HEK293 (cell line): Measurements from ENCODE around the gene CYP24A1.

ENCODE experiments used
- CTCF ChIA-PET: fragments of 350-600 bp; formaldehyde crosslinking; extraction: SDS; loops from one replicate; lab custom pipeline; 2021; ENCODE audit warnings: antibody characterized with exemption; lab: Yijun Ruan, JAX
- POLR2A ChIA-PET: fragments of 300-600 bp; formaldehyde crosslinking; extraction: SDS; loops from one replicate; lab custom pipeline; 2020; ENCODE audit warnings: antibody characterized with exemption, inconsistent platforms; lab: Yijun Ruan, JAX
- H3K27ac ChIP-seq: fragments of 200-500 bp; sonication (Bioruptor generic); 2 replicates; pipeline ENCODE4 v1.5.1; 2014; ENCODE audit warnings: low read depth, low read length, control low read depth, inconsistent platforms; ENCODE audit errors: extremely low read depth
- H3K36me3 ChIP-seq, 2 experiments: fragments of 200-500 bp in 1 of 2; sonication (Bioruptor generic) in 1 of 2; 1 replicate in 1 of 2; 2 replicates in 1 of 2; pipeline ENCODE4 v1.5.1; 2014 to 2017; ENCODE audit warnings: inconsistent platforms in 2 of 2, low read length in 2 of 2; ENCODE audit not compliant: control insufficient read depth in 2 of 2, insufficient read depth in 1 of 2
- H3K4me1 ChIP-seq: fragments of 200-500 bp; sonication (Bioruptor generic); 2 replicates; pipeline ENCODE4 v1.5.1; 2014; ENCODE audit warnings: mild to moderate bottlenecking, low read length, inconsistent platforms; ENCODE audit not compliant: control insufficient read depth, insufficient read depth
- H3K4me3 ChIP-seq: 2 replicates; pipeline ENCODE4 v1.5.1; 2011; ENCODE audit warnings: low read depth, mild to moderate bottlenecking, control low read depth, low read length, moderate library complexity
- H3K9me3 ChIP-seq: fragments of 200-500 bp; sonication (Bioruptor generic); 2 replicates; pipeline ENCODE4 v1.5.1; 2014; ENCODE audit warnings: low read depth, low read length, inconsistent platforms; ENCODE audit not compliant: control insufficient read depth, insufficient read depth
- GLI4 ChIP-seq: fragments of 450-650 bp; formaldehyde crosslinking; IDR thresholded peaks from 2 replicates; pipeline ENCODE4 v1.5.1; 2016; ENCODE audit warnings: missing biosample characterization, missing genetic modification characterization
- TCF7L2 ChIP-seq: IDR thresholded peaks from 2 replicates; pipeline ENCODE4 v1.6.1; 2011; ENCODE audit warnings: low read depth, mild to moderate bottlenecking, inconsistent platforms, low read length, moderate library complexity, borderline replicate concordance
- ZBTB1 ChIP-seq: fragments of 450-650 bp; formaldehyde crosslinking; IDR thresholded peaks from 2 replicates; pipeline ENCODE4 v1.5.1; 2016; ENCODE audit warnings: missing biosample characterization, missing genetic modification characterization
- ZFHX2 ChIP-seq: fragments of 450-650 bp; formaldehyde crosslinking; conservative IDR thresholded peaks from 2 replicates; pipeline ENCODE4 v1.5.1; 2016; ENCODE audit warnings: missing biosample characterization, missing genetic modification characterization
- ZNF16 ChIP-seq: fragments of 450-650 bp; formaldehyde crosslinking; IDR thresholded peaks from 2 replicates; pipeline ENCODE4 v1.5.1; 2016; ENCODE audit warnings: low read depth, missing biosample characterization, missing genetic modification characterization
- ZNF174 ChIP-seq: fragments of 450-650 bp; formaldehyde crosslinking; IDR thresholded peaks from 2 replicates; pipeline ENCODE4 v1.5.0; 2017; ENCODE audit warnings: missing biosample characterization, mild to moderate bottlenecking, missing genetic modification characterization
- ZNF501 ChIP-seq: fragments of 450-650 bp; formaldehyde crosslinking; IDR thresholded peaks from 2 replicates; pipeline ENCODE4 v1.5.1; 2016; ENCODE audit warnings: missing biosample characterization, missing genetic modification characterization
- ZNF776 ChIP-seq: fragments of 450-650 bp; formaldehyde crosslinking; IDR thresholded peaks from 2 replicates; pipeline ENCODE4 v1.5.0; 2017; ENCODE audit warnings: missing biosample characterization, missing genetic modification characterization, borderline replicate concordance
- ZNF777 ChIP-seq: fragments of 450-650 bp; formaldehyde crosslinking; IDR thresholded peaks from 2 replicates; pipeline ENCODE4 v1.5.1; 2017; ENCODE audit warnings: missing biosample characterization, missing genetic modification characterization, borderline replicate concordance
- ZNF785 ChIP-seq: fragments of 450-650 bp; formaldehyde crosslinking; IDR thresholded peaks from 2 replicates; pipeline ENCODE4 v1.5.1; 2016; ENCODE audit warnings: missing biosample characterization, missing genetic modification characterization
- ZSCAN30 ChIP-seq: fragments of 450-650 bp; IDR thresholded peaks from 2 replicates; pipeline ENCODE4 v1.5.1; 2018; ENCODE audit warnings: missing biosample characterization, mild to moderate bottlenecking, missing genetic modification characterization, moderate library complexity
- ZXDB ChIP-seq: fragments of 450-650 bp; formaldehyde crosslinking; IDR thresholded peaks from 2 replicates; pipeline ENCODE4 v1.5.1; 2016; ENCODE audit warnings: missing biosample characterization, missing genetic modification characterization
- TF ChIP-seq, protein P1 (sequence below): fragments of 450-650 bp; formaldehyde crosslinking; IDR thresholded peaks from 2 replicates; pipeline ENCODE4 v1.5.0; 2017; ENCODE audit warnings: missing biosample characterization, missing genetic modification characterization, borderline replicate concordance
- TF ChIP-seq, protein P2 (sequence below): fragments of 450-650 bp; formaldehyde crosslinking; IDR thresholded peaks from 2 replicates; pipeline ENCODE4 v1.5.1; 2016; ENCODE audit warnings: missing biosample characterization, missing genetic modification characterization

Gene CYP24A1

DNA sequence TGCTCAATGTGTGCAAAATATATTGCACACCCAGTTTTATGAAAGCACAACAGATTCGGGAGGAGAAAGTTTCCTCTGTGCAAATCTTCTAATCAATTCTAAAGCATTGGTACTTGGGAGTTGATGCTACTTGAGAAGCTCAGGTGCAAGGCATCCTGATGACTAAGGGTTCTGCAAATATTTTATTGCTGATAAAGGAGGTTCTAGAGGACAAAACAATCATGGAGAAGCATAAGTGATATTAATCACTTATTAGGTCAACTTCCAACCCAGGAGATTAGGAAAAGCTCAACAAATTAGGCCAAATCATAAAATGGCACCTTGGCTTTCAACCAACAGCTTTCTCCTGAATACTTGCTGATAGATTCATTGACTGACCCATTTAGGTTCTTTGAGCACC is 27.1 kb downstream of the CYP24A1 start:
- H3K4me1 ChIP-seq = peaks cover 6% of the 10 kb centered on the region; the same call in 1 of the 2 replicates

DNA sequence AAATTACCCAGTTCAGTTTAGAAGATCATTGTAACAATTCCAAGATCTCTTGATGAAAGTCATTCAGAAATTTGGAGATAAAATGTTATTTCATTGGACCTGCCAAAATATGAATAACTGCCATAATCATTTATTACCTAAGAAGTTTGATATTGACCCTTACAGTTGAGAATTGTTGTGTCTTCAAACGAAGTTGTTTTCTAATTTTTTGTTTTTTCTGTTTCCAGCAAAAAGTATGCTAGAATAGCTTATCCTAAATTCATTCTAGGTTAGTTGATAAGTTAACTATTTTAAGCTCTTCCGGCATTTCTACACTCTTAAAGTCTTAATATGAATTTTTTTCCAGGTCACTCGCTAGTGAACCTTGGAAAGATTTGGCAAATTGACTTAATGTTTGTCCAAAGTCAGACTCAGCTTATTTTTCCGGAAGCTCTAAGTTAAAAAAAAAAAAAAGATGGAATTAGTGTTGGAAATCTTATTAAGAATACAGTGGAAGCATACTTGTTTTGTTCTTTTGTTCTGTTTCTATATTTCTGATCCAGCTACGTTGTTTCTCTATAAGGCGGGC is 28.9 kb downstream of the CYP24A1 start:
- CTCF ChIA-PET = interaction anchor here (0.6 to 0.7 kb wide), 3 partner anchors 117 to 363 kb away, joined by 3 to 5 read pairs (median 4); no protein-coding TSS in a partner anchor
- Histone ChIP-seq H3K36me3 (no peaks in the 10 kb centered on the region), H3K4me3 (no peak overlapping the region), H3K27ac (no peak overlapping the region), H3K9me3 (no peaks in the 10 kb centered on the region), H3K4me1 (peaks cover 6% of the 10 kb centered on the region; the same call in 1 of the 2 replicates)
- POLR2A ChIA-PET = interaction anchor here (0.5 kb wide), 1 partner anchor 1763 kb away, joined by 4 read pairs; no protein-coding TSS in a partner anchor
- no peak for TF ChIP-seq ZNF16 (tag by site-specific recombination)
- TF ChIP-seq ZFHX2 (tag by site-specific recombination) = no peak
- TF ChIP-seq, protein P1, sequence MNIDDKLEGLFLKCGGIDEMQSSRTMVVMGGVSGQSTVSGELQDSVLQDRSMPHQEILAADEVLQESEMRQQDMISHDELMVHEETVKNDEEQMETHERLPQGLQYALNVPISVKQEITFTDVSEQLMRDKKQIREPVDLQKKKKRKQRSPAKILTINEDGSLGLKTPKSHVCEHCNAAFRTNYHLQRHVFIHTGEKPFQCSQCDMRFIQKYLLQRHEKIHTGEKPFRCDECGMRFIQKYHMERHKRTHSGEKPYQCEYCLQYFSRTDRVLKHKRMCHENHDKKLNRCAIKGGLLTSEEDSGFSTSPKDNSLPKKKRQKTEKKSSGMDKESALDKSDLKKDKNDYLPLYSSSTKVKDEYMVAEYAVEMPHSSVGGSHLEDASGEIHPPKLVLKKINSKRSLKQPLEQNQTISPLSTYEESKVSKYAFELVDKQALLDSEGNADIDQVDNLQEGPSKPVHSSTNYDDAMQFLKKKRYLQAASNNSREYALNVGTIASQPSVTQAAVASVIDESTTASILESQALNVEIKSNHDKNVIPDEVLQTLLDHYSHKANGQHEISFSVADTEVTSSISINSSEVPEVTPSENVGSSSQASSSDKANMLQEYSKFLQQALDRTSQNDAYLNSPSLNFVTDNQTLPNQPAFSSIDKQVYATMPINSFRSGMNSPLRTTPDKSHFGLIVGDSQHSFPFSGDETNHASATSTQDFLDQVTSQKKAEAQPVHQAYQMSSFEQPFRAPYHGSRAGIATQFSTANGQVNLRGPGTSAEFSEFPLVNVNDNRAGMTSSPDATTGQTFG (tag by site-specific recombination) = no peak
- no peak for TF ChIP-seq ZNF777 (tag by site-specific recombination)
- TF ChIP-seq, all 188 proteins: peak for 0

More for the DNA sequence above, 27.1 kb downstream of the CYP24A1 start:
- Histone ChIP-seq H3K27ac (no peak overlapping the region), H3K9me3 (no peaks in the 10 kb centered on the region), H3K4me3 (no peak overlapping the region), H3K36me3 (no peaks in the 10 kb centered on the region)
- ChIA-PET CTCF (interaction anchor here (0.6 to 1.6 kb wide), 3 partner anchors 53 to 104 kb away, joined by 3 to 5 read pairs (median 3); partner anchors contain the start of gene PFDN4), POLR2A (no interaction called here)
- TF ChIP-seq, protein P2, sequence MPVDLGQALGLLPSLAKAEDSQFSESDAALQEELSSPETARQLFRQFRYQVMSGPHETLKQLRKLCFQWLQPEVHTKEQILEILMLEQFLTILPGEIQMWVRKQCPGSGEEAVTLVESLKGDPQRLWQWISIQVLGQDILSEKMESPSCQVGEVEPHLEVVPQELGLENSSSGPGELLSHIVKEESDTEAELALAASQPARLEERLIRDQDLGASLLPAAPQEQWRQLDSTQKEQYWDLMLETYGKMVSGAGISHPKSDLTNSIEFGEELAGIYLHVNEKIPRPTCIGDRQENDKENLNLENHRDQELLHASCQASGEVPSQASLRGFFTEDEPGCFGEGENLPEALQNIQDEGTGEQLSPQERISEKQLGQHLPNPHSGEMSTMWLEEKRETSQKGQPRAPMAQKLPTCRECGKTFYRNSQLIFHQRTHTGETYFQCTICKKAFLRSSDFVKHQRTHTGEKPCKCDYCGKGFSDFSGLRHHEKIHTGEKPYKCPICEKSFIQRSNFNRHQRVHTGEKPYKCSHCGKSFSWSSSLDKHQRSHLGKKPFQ (tag by site-specific recombination) = no peak
- TF ChIP-seq ZNF776 (tag by site-specific recombination) (no peak), ZXDB (tag by site-specific recombination) (no peak)

DNA sequence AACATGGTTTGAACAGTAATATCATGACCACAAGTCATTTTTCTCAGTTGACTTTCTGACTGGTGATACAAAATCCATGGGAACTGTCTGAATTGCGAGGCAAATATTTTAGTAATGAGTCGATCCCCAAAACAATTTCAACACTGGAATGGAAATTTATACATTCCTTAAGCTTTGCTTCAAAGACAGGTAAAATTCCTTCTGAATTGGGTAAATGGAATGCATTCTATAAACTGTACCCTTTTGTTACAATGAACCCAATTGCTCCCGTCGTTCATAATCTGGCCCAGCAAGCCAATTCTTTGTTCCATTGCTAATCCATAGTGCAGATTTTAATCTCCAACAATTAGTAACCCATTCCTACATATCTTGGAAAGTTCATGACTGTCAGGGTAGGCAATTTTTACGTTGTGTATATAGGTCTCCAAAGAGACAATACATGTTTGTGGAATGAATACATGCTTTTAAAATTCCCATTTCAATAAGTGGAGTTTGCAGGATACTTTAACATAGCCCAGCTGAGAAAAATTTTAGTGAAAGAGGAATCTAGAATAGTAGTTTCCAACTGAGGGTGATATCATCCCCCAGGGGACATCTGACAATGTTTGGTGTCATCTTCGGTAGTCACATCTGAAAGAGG is 32.7 kb downstream of the CYP24A1 start:
- TF ChIP-seq TCF7L2 (no peak), ZNF501 (tag by site-specific recombination) (no peak), ZSCAN30 (tag by site-specific recombination) (no peak), GLI4 (tag by site-specific recombination) (no peak), ZNF174 (tag by site-specific recombination) (no peak), ZNF785 (tag by site-specific recombination) (no peak), ZBTB1 (tag by site-specific recombination) (no peak)
- Histone ChIP-seq H3K4me3 (no peak overlapping the region), H3K4me1 (no peaks in the 10 kb centered on the region), H3K9me3 (no peaks in the 10 kb centered on the region), H3K27ac (no peak overlapping the region), H3K36me3 (no peaks in the 10 kb centered on the region)
- CTCF ChIA-PET = interaction anchor here (0.9 kb wide), 1 partner anchor 38 kb away, joined by 4 read pairs; no protein-coding TSS in a partner anchor
- POLR2A ChIA-PET = no interaction called here
